Kidney (tissue), 14 donors: ENCODE data around the gene SLC34A3. TPM values are rescaled to one million over a fixed set of nuclear protein-coding genes. Genes with fewer than 3 reads are reported as not detected.

Source experiments
- DNase-seq, 5 donors: peaks; one replicate each; pipeline ENCODE4 v3.0.0-alpha.2; 2013 to 2020
- FAIRE-seq: peaks from 2 replicates; lab custom pipeline; 2012; peaks lifted over from hg19 to GRCh38; lab: Jason Lieb, UNC
- H3K27ac ChIP-seq, 2 donors: one replicate each; pipeline ENCODE4 v1.7.0; 2013; ENCODE audit warnings: low read depth in 2 of 2, low read length in 2 of 2, inconsistent platforms in 1 of 2
- H3K27me3 ChIP-seq: one replicate; pipeline ENCODE4 v1.7.1; 2013; ENCODE audit warnings: low read length, inconsistent platforms; ENCODE audit not compliant: control insufficient read depth, insufficient read depth
- H3K36me3 ChIP-seq, 3 donors: one replicate each; pipeline versions ENCODE4 v1.7.0 to v1.7.1; 2013; ENCODE audit warnings: low read length in 3 of 3, control low read depth in 1 of 3, inconsistent platforms in 1 of 3; ENCODE audit not compliant: insufficient read depth in 3 of 3, control insufficient read depth in 2 of 3
- H3K4me1 ChIP-seq, 3 donors: one replicate each; pipeline versions ENCODE4 v1.7.0 to v1.7.1; 2013; ENCODE audit warnings: low read length in 3 of 3, inconsistent platforms in 1 of 3, low read depth in 1 of 3; ENCODE audit not compliant: control insufficient read depth in 2 of 3, insufficient read depth in 2 of 3
- H3K4me3 ChIP-seq, 3 donors: one replicate each; pipeline versions ENCODE4 v1.7.0 to v1.8.1; 2013; ENCODE audit warnings: low read length in 3 of 3, control low read depth in 1 of 3, inconsistent platforms in 1 of 3
- H3K9ac ChIP-seq, 3 donors: one replicate each; pipeline versions ENCODE4 v1.7.0 to v1.7.1; 2013; ENCODE audit warnings: low read length in 3 of 3, control low read depth in 1 of 3, inconsistent platforms in 1 of 3
- H3K9me3 ChIP-seq, 3 donors: one replicate each; pipeline versions ENCODE4 v1.7.0 to v1.7.1; 2013; ENCODE audit warnings: low read length in 3 of 3, control low read depth in 1 of 3, inconsistent platforms in 1 of 3; ENCODE audit not compliant: control insufficient read depth in 2 of 3, insufficient read depth in 1 of 3
- CTCF ChIP-seq: IDR thresholded peaks from 3 replicates; pipeline ENCODE4 v1.5.1; 2012; ENCODE audit warnings: mild to moderate bottlenecking, moderate library complexity, borderline replicate concordance; ENCODE audit not compliant: insufficient read depth; ENCODE audit errors: extremely low read depth
- intact Hi-C: fragments of 100-400 bp; cut with DNase I; formaldehyde crosslinking; loops from one replicate; pipeline ENCODE4 v1.11.1; 2022
- polyA plus RNA-seq: library from polyadenylated mRNA; stranded (reverse); fragments of 350-450 nt; fragmentation: Illumina TruSeq; extraction: RNeasy Lipid Tissue Mini Kit (QIAGEN cat#74804); gene quantifications from one replicate; pipeline ENCODE4 v1.2.3, GENCODE V29; 2014; ENCODE audit warnings: low read depth, low replicate concordance; ENCODE audit not compliant: insufficient read depth
- total RNA-seq: library from RNA; stranded (reverse); fragmentation: NEBNext Ultra II Directional; extraction: Animal tissue kit (Norgen Biotek cat#: 25700); gene quantifications from one replicate; pipeline ENCODE4 v1.2.1, GENCODE V29; 2021
- donor health status: control.
- donor health status: control.
- donor health status: control.
- donor health status: control.
- donor health status: control.
- donor health status: DM: yes; HTN: yes; CAD: no.
- donor health status: Normal renal cell carcinoma (clear cell type).

SLC34A3 gene
- total and polyA plus RNA-seq, 2 donors from 2014 or later: 0.13 to 36.0 TPM

GRCh38 chr9:137216188-137216965, 14.3 kb upstream of the SLC34A3 start:
- intact Hi-C loops: no loop called here
- Histone ChIP-seq H3K27ac (no peak overlapping the region), H3K9ac (peak overlapping the region in 1 of 3 donors; percentile 40), H3K9me3 (no peaks in the 10 kb centered on the region), H3K4me1 (peaks cover 0 to 21% (median 0%) of the 10 kb centered on the region in 3 donors), H3K36me3 (peaks cover 0 to 2% (median 0%) of the 10 kb centered on the region in 3 donors), H3K27me3 (no peaks in the 10 kb centered on the region), H3K4me3 (no peak overlapping the region)
- peak in 1 of 5 donors; percentile 44 for DNase-seq
- FAIRE-seq: no peak
- TF ChIP-seq CTCF: no peak

- Histone ChIP-seq H3K27me3 (no peaks in the 10 kb centered on the region), H3K4me3 (peak overlapping the region in 2 of 3 donors; percentile 48 to 51), H3K9me3 (no peaks in the 10 kb centered on the region), H3K27ac (peak overlapping the region; percentile 67 to 77), H3K9ac (peak overlapping the region in 2 of 3 donors; percentile 22 to 40), H3K4me1 (peaks cover 0 to 21% (median 0%) of the 10 kb centered on the region in 3 donors), H3K36me3 (peaks cover 0 to 2% (median 0%) of the 10 kb centered on the region in 3 donors)
- FAIRE-seq (no peak), DNase-seq (peak; percentile 45 to 92 (median 66))
- intact Hi-C loops: no loop called here
- no peak for TF ChIP-seq CTCF
Observed at GRCh38 chr9:137217276-137218211, 13.2 kb upstream of the SLC34A3 start.

GRCh38 chr9:137218212-137218753, 12.4 kb upstream of the SLC34A3 start:
- H3K9ac ChIP-seq: no peak overlapping the region
- intact Hi-C loops: no loop called here
- no peak overlapping the region for H3K4me3 ChIP-seq
- peaks cover 0 to 2% (median 0%) of the 10 kb centered on the region in 3 donors for H3K36me3 ChIP-seq
- DNase-seq (no peak), FAIRE-seq (no peak)
- H3K27me3 ChIP-seq: no peaks in the 10 kb centered on the region
- peaks cover 0 to 27% (median 0%) of the 10 kb centered on the region in 3 donors for H3K4me1 ChIP-seq
- H3K27ac ChIP-seq: no peak overlapping the region
- TF ChIP-seq CTCF: no peak
- no peaks in the 10 kb centered on the region for H3K9me3 ChIP-seq
